ENCODE results near the gene TFF2.

TFF2 gene

DNA sequence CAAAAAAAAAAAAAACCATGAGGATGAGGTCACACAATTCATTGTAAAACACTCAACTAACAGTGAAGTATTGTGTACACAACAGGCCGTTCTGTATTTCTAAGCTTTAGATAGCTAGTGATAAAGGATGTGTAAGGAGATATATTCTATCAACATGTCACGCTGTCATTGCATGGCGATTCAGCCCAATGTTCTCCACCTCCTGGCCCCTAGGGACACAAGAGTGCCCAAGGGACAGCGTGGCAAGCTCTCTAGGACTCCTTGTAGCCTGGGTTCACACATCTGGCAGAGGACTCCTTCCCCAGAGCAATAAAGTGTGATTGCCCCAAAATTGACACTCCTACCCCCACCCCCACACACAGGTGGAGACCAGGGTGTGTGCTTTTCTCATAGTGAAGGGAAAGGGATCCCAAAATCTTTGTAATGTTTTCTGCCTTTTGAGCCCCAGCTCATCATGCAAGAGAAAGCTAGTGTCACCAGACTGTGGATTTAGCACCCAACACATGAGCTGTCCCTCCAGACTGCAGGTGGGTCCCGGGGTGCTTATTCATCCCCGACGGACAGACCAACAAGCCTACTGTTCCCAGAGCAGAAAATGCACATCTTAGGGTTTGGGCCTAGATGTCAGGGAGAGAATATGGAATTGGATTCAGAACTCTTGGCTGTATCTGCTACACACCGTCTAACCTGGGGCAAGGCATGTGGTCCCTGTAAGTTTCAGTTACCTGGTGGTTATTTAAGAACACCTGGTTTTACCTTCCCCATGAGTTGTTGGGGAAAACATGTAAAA lies 33.6 kb upstream of the TFF2 start:
- no peak for DNase-seq

DNA sequence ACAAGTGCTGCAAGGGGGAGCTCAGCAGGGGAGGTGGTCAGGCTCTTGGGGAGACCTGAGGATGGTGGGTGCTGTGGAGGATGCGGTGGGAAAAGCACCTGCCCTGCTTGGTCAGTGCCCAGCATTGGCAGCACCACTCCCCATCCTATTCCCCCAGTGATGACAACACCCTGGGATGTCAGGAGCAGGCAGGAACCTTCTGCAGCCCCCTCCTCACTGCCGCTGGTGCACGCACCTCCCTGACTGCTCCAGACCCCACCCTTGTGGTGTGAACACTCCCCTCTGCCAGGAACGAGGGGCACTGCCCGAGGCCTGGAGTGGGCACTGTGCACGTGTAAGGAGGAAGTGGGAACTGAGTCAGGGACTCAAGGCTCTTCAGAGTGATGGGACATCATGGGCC lies 32.5 kb upstream of the TFF2 start:
- DNase-seq: no peak

DNA sequence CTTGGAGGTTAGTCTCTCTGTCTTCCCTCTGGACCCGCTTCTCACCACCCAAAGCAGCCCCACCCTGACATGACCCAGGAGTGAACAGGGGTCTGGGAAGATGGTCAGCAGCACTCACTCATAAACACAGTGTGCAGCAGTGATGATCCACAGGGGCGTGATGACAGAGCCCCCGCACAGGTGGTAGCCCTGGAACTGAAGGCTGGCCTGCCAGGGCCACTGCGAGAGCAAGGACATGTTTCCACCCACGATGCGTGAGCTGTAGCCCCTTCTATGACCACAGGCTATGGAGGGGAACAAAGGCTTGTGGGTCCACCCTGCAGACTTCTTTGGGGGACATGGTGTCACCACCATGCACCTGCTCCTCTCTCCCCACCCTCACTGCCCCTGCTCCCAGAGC lies 32.1 kb upstream of the TFF2 start:
- DNase-seq: no peak

DNA sequence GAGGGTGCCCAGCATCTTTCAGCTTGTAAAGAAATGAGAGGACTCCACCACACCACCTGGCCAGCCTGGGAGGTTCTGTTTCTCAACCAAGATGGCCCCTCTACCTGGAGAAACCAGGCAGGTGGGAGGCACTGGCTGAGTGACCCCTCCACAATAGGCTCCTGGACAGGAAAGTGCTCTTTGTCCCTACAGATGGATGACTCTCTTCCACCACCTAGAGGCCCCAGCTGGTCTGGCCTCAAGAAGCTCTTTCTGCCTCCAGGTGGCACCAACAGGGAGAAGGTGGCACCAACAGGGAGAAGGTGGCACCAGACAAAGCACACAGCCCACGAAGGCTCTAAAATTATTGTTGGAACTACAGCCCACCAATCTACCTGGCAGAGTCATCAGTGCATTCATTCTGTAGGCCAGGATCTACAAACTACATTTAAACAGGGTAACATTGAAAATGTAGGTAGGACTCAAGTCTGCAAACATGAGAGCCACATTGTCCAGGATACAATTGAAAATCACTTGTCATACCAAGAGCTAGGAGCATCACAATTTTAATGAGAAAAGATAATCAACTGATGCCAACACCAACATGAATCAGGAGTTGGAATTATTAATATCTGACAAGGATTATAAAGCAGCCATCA lies 30.7 kb upstream of the TFF2 start:
- DNase-seq: no peak

DNA sequence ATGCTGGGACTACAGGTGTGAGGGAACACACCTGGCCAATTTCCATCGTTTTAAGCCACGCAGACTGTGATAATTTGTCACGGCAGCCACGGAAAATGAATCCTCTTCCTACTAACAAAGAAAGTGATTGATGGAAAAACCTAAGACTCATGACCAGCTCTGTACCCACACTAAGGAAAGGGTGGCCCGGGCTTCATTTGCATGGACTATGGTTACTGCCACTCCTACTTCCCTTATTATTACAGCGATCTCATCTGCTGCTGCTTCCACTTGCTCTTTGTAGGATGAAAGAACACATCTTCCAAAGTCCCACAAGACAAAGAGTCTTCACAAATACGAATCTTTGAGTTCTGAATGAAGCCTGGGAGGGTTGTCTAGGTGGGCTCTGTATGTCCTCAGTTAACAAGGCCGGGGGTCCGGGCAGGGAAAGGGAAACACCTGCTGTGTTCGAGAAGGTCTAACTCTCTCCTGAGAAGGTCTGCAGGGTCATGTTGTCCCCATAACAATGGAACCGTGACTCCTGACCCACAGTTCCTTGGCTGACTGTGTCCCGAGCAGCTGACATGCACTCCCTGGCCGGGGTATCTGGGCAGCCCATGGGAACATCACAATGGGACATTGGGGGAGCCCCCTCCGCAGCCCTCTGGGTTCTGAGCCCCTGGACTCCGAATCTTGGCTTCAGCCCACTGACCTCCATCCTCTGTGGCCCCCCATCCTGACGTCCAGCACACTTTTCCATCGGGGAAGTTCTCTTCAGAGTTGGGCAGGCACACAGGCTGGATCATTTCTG lies 28.8 kb upstream of the TFF2 start:
- no peak for DNase-seq

DNA sequence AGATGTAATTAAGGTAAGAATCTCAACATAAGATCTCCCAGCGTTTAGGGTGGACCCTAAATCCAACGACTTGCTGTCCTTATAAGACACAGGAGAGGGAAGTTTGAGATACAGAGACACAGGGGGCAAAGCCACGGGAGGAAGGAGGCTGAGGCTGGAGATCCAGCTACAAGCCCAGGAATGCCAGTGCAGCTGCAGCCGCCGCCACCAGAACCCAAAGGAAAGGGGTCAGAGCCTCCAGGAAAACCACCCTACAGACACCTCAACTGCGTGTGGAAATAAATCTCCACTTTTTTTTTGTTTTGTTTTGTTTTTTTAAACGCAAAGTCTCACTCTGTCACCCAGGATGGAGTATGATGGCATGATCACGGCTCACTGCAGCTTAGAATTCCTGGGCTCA lies 27.6 kb upstream of the TFF2 start:
- DNase-seq: no peak

DNA sequence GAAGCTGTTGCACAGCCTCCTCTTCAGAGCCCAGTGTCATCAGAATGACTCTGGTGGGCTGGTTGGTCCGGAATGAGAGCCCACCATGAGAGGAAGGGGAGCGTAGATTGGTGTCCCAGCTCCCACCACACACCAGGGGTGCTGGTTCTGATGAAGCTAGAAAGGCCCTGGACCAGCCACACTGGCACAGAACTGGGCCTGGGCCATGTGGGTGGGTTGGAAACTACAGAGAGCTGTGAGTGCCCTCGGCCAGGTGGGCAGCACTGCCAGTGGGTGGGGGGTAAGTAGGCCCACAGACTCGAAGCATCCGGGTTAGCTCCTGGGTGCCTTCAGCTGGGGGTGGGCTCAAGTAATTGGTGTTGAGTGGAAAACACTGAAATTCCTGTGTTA lies 27.2 kb upstream of the TFF2 start:
- DNase-seq: no peak

DNA sequence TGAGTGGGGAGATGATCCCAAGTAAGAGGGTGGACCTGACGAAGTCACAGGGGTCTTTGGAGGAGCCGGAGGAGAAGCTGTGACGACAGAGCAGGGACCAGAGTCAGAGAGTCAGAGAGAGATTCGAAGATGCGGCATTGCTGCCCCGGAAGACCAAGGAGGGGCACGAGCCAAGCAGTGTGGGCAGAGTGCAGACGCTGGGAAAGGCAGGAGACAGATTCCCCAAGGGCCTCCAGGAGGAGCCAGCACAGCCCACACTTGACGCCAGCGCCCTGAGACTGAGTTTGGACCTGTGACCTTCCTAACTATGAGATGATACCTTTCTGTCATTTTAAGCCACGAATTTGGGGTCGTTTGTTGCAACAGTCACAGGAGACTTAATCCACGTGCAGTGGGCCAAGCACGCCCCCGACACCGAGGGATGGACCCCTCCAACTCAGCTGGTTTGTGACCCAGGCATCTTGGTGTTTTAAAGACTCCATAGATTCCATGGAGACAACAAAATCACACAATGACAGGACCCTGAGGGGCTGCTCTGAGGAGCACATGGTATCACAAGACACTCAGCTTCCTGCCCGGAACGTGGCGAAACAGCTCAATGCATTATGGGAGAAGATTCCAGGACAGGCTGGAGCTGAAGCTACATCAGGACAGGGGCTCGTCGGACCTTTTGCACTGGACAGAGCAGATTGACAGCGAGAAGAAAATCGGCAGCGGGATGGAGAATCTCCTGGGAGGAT lies 26.6 kb upstream of the TFF2 start:
- DNase-seq: no peak

DNA sequence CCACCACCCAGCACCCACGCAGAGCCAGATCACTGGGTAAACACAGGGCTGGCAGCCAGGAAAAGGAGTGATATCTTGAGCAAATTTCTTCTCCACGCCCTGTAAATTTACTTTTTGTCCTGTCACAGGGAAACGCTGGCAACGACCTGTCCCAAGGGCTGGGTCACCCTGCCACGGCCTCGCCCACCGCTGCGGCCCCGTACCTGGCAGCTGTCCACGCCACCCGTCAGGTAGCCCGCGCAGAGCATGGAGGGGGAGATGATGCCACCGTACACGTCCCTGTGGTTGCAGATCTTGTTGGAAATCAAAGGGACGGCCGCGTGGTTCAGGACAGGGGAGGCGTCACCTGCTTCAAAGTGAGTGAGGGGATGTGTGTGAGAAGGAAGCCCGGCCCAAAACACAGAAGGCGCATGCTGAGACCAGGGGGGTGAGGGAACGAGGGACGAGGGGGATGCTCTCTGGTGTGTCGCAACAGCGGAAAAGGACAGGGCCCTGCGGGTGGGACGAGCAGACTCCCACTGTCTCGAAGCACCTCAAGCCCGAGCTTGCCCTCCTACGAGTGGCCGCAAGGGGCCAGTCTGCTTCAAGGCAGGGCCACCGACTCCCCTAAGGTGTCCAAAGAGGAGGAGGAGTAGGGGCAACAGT lies 25.7 kb upstream of the TFF2 start:
- no peak for DNase-seq

DNA sequence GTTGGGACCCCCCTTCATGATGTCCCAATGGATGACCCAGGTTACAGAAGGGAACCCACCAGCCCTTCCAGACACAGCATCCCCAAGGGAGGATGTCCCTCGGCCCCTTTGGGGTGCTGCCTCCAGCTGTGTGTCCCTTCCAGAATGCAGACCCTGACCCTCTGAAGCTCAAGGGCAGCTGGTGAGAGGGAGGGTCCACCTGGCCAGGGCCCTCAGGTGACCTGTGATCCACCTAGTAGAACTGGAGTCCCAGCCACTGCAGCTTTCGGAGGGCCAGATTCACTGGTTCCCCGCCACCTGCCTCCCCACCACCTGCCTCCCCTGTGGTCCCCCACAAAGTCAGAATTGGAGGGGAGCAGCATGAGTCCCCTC lies 25.2 kb upstream of the TFF2 start:
- no peak for DNase-seq

DNA sequence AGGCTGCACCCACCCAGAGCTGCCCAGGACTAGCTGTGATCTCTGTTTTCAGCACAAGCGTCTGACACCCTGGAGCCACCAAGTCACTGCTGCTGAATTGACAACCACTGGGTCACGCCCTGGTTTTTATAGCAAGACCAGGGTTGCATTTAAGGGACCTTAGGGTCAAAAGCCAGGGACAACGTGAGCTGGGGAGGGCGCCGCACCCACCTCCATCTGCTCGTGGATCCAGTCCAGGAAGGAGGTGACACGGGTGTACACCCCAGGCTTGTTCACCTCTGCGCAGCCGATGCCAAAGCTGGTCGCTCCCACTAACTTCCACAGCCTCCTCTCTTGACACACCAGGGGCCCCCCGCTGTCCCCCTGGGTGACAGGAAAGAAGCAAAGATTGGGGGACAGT lies 24.7 kb upstream of the TFF2 start:
- no peak for DNase-seq

DNA sequence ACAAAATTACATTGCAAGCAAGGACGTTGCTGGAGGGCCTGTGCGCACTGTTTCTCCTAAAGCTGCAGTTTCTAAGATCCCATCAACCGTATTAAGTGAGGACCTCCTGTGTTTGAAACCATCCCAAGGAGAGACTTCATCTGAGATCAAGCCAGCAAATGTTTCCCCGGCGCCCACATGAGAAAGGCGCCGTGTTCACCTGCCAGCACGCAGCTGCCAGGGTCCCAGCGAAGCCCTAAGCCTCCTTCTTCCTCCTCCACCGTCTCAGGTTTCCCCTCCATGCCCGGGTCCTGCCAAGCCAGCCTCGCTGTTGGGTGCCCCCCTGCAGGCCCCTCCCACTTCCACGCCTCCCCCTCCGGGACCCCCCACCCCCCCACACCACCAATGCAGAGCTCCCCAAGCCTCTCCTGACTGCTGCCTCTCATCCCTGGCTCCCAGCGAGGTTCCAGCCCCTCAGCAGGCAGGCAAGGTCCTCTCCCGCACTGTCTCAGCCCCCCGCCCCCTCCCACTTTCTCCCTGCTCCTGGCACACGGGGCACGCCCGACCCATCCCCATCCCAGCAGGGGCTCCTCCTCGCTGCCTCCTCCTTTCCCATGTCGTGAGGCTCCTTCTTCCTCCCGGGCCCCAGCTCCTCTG lies 24.2 kb upstream of the TFF2 start:
- no peak for DNase-seq

DNA sequence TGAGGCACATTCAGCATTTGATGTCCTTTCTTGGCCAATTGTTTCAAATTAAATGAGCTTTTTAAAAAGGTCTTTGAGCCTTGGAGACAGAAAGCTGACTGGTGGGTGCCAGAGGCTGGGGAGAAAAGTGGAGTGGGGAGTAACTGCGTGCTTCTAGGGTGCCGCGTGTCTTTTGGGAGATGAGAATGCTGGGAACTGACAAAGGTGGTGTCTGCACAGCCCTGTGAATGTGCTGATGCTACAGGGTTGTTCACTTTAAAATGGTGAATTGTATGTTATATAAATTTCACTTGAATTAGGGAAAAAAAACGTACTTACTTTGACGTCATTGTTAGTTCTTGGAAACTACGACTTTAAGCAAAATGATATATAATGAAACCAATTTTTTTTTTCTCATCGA lies 23.7 kb upstream of the TFF2 start:
- no peak for DNase-seq

DNA sequence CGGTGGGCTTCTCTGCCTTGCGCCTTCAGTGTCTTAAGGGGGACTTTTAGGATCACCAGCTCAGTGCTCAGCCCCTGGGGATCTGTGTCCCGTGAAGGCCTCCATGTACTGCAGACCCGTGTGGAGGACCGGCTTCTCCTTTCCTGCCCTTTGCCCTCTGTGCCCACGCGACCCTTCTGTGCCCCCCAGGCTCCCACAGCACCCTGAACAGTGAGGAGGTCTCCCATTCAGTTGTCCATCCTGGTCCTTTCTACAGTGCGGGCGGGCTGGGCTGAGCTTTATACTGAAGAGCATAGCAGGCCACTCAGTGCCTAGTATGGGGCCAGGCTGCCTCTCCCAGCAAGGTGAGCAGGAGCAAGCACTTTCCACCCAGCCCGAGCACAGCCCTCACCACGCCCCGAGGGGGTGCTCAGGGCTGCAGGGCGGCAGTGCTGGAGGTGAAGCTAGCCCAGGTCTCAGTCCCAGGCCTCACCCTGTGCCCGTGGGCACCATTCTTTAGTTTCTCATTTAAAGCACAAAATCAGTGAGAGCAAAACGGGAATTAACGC lies 23.2 kb upstream of the TFF2 start:
- DNase-seq: no peak

DNA sequence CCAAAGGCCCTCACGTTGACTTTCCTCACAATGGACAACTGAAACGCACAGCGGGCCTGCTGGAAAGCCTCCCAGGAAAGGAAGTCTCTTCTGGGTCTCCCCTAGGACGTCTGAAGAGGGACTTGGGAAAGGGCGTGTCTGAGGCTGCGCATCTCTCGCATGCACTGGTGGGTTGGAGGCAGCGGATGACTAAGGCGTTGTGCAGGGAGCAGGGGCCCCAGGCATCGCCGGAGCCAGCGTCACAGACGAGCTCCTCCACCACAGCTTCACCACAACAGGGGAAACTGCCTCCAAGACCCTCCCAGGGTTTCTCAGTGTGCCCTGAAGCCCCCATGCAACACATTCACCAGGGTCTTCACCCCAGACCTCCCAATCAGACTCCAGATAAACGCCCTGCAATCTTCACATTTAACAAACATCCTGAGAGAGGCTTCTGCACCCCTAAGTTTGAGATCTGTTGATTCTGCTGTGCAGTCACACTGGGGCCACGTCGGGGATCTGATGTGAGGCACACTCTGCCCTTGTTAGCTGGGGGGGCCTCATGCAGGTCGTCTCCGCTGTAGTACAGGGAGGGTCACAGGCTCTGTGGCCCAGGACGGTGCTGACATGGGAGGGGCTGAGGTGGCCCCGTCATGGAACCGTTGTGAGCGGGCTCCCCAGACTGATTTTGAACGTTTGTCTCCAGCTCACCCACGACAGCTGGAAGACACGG lies 22.6 kb upstream of the TFF2 start:
- no peak for DNase-seq

DNA sequence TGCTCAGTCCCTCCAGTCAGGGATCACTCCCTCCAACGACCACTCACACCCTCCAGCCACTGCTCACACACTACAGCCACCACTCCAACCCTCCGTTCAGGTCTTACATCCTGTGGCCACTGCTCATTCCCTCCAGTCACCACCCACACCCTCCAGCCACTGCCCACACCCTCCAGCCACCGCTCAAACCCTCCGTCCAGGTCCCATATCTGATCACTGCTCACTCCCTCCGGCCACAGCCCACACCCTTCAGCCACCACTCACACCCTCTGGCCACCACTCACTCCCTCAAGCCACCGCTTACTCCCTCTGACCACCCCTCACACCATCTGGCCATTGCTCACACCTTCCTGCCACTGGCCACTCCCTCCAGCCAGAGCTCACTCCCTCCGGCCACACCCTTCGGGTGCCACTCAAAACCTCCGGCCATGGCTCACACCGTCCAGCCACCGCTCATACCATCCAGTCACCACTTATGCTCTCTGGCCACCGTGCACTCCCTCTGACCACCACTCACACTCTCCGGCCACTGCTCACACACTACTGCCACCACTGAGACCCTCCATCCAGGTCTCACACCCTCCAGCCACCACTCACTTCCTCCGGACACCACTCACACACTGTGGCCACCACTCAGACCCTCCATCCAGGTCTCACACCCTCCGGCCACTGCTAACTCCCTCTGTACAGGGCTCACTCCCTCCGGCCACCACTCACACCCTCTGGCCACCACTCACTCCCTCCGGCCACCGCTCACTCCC lies 20.3 kb upstream of the TFF2 start:
- DNase-seq: no peak

DNA sequence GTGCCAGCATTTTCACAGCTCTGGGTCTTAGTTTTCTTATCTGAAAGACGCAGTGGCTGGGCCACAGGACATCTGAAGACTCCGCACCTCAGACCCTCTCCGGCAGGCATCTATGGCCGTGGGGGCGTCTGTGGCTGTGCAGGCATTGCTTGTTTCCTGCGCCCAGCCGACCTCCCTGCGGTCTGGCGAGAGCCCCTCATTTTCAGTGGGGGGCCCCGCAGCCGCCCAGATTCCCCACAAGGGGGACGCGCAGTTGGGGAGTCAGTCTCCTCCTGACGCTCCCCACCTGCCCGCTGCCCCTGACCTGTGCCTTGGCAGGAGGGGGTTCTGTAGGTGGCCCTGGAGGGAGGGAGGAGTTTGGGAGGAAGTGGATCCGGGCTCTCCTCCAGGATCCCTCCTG lies 19.0 kb upstream of the TFF2 start:
- no peak for DNase-seq

DNA sequence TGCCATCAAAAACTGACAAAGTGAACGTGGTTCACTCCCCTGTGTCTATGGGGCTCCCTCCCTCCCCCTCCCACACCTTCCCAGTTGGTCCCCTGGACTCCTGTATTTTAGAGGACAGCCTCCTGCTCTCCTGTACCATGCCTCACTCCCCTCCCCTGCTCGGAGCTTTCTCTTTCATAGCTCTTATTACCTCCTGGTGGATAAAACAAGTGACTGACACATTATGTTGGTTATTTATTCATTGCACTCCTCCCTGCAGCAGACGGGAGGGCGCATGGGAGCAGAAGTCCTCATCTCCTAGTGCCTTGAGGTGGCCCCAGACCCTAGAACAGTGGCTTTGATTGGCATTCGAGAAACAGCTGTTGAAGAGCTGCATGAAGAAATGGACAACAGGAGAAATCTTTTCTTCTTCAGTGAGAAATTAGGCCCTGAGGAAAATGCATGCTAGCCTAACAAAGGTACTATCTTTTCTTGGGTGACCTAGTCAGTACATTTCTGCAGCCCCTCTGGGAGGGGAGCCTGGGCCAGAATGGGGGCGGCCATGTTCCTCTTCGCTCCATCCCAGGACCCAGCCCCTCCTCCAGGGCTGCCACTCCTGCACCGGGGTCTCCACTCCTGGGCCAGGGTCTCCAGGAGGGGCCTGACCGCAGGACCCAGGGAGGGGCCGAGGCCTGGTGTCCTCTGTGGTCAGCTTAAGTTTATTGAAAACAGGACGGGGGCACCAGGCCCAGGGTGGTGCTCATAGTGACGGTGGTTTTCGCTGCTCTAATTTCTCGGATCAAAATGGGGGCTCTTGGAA lies 16.8 kb upstream of the TFF2 start:
- DNase-seq: no peak

DNA sequence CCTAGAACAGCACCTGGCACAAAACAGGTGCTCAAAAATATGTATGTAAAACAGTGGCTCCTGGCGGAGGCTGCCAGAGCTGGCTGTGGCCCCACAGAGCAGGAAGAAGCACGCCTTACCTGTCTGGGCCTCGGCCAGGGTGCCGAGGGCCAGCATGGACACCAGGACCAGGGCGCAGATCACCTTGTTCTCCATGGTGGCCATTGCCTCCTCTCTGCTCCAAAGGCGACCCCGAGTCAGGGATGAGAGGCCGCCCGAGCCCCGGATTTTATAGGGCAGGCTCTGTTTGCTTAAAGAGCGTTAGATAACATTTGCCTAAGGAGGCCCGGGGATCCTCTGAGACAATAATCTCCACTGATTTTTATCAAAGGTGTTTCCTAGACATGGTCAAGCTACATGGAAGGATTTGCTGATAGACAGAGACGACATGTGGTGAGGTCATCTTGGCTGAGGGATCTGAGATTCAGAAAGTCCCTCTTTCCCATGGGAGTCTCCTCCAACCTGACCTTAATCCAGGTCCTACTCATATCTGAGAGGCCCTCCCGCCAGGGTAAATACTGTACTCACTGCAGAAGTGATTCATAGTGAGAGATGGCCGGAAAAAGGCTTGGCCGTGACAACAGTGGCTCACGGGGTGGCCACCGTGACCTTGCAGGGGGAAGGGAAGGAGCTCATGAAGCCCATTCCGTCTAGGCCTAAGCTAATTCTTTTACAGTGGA lies 15.7 kb upstream of the TFF2 start, which contains the start of gene TFF1:
TFF1 (minus strand) TSS at position 244 of the 719 bp plus-strand sequence; CDS start at position 204, 40 bp downstream.
- no peak for DNase-seq
